T-helper 22 cell (primary cell): Measurements from ENCODE around the gene METTL18.
"Not testable (repeated sequence)": the region's sequence is repeated elsewhere in the genome, so short reads cannot be mapped to it uniquely, and the experiment has no call there.

Experiments used
- DNase-seq: peaks from one replicate; pipeline ENCODE4 v3.0.0-alpha.2; 2020; ENCODE audit warnings: low read depth

Gene METTL18

DNA sequence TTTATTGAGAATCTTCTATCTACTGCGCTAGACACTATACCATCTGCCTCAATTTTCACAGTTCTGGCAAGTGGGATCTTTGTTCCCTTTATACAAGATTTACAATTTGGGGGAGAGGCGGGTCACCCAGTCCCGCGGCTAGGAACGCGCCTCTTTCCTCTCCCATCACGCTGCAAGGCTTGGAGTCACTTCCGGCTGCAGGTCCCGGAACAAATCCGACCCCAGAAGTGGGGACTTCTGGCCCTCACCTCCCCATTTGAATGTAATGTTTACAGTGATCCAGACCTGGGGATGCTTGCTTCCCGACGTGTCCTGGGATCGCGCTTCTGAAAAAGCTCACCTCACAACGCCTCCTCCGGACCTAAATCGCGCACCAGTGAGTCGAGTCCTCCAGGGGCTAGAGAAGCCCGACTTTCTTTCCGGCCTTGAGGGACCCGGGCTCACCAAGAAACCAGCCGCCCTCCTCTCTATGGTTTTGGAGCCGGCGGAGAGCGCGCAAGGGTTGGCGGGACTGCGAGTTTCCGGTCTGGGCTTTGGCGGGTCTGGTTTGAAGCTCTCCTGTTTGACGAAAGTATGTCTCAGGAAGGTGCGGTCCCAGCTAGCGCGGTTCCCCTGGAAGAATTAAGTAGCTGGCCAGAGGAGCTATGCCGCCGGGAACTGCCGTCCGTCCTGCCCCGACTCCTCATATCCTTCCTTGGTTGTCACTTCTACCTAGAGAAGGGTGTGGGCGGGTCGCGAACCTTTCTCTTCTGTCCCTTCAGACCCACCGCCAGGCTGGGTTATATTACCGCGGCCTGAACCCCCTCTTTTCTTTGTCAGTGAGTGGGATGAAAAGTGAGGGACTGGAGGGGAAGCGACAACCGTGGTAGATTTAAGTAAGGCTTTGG is at the start of gene METTL18:
METTL18 (minus strand) TSS at position 378 of the 887 bp plus-strand sequence. CDS start 1,212 bp downstream, outside the sequence.
- DNase-seq, result peak; percentile 81

DNA sequence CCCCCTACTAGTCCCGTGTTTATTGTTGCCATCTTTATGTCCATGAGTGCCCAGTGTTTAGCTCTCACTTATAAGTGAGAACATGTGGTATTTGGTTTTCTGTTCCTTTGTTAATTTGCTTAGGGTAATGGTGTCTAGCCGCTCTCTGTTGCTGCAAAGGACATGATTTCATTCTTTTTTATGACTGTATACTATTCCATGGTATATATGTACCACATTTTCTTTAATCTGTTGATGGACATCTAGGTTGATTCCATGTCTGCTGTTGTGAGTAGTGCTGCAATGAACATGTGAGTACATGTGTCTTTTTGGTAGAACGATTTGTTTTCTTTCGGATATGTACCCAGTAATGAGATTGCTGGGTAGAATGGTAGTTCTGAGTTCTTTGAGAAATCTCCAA is 44.2 kb upstream of the METTL18 start:
- DNase-seq, result no peak

DNA sequence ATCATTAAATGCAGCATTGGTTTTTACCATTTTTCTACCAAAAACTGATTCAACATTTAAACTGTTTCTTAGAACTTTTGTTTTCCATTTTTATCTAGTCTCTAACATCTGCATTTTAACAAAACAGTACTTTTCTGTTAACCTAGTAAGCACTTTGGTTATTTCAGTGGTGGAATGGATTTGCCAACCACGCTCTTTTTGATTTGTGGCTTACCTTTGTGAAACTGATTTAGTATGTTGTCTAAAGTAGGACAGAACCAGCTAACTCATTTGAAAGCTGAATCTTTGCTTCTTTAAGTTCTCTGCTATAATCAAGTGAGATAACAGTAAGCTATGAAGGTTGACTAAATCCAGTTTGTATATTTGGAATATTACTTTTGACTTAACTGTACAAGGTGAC is 41.5 kb upstream of the METTL18 start:
- no peak for DNase-seq

DNA sequence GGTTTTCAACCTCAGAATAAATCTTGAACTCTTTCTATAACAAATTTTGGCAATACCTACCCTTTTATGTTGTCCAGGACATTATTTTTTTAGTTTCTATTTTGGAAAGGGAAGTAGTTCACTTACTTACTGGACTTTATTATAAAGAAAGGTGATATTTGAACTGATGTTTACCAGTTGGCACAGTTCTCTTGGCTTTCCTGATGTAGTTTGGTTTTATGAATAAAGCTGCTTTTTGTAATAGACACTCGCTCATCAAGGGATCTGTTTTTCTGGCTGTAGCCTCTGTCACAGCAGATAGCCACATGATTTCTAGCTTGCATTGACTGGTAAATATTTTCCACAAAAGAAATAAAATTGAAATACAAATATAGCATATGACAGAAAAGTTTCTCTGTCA is 40.9 kb upstream of the METTL18 start:
- no peak for DNase-seq

DNA sequence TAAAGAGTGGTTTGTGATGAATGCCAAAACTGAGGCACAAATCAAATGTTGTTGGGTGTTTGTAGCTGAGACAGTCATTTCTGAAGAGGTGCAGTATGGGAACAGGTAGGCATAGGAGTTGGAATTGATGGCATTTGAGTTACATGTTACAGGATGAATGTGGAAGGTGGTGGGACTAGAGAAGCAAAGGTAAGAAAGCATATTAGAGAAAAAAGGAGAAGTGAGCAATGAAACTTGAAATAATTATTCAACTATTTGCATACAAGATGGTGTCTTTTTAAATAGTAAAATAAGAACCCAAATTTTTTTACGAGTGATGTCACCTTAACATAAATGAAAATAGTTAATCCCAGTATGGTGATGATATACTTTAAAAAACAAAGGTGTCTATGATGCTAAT is 40.2 kb upstream of the METTL18 start:
- DNase-seq, result no peak

DNA sequence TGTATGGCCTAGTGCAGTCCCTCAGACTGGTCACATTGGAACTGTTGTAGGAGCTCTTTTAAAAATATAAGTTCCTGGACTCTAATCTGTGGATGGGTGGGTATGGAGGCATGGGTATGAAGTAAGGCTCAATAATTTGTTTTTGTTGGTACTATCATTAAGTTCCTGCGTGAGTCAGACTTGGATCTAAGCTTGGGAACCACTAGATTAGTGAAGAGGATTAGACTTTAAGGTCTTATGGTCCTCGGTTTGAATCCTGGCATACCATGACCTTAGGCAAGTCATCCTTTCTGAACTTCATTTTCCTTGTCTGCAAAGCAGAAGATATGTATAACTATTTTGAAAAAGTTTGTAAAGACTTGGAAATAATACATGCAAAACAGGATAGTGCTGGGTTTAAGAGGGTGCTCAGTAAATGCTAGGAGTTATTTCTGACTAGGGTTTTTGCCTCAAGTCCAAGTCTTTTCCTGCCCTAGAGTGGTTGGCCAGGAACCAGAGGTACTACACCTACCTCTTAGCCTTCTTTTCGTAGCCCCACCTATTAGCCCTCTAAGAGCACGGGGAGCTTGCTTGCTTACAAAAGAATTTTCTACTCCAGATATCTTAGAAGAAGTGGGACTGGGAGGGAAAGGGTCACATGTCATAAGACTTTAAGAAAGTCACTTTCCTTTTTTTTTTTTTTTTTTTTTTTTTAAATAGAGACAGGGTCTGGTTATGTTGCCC is 38.6 kb upstream of the METTL18 start:
- DNase-seq, result no peak

DNA sequence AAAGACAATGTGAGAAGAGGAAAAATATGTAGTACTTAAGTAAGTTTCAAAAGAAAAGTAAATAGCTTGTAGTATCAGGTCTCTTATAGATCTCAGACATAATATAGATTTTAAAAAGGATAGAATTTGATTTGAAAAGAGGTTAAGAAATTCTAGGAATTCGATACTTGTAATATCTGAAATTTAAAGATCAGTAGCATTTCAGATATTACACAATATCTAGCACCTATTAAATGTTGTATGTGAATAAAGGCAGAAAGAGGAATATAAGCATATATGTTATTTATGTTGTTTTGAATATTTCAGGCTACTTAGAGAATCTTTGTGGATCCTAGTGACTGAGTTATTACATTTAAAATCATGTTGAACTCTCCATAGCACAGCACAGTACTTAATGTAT is 35.0 kb upstream of the METTL18 start:
- no peak for DNase-seq

DNA sequence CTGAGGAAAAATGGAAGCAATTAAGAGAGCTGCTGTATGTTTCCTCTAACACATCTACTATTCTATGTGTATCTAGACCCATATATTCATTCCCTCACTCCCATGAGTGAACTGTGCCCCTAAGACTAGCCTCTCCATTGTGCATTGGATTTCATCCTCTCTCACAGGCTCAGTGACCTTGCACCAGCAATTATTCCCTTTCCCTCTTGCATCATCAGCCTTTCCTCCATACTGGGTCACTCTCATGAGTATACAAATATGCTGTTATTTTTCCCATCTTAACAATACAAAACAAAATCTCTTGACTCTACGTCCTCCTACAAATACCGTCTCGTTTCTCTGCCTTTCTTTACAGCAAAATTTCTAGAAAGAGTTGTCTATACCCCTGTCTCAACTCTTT is 29.4 kb upstream of the METTL18 start:
- DNase-seq, result no peak

DNA sequence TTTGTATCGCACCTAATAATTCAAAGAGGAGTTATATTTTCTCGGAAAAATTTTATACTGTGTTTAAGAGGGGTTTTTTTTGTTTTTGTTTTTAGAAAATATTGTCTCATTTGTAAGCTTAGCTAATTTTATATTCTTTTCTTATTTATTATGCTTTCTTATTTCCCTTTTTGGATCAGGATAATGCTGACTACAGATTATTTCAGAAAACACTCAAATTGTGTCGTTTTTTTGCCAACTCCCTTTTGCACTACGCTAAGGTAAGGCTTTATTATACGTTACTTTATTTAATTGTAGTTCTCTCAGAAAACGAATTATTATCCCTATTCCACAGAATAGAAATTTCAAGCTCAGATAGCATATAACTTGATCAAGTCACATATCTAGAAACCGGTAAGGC is 26.8 kb upstream of the METTL18 start:
- no peak for DNase-seq

DNA sequence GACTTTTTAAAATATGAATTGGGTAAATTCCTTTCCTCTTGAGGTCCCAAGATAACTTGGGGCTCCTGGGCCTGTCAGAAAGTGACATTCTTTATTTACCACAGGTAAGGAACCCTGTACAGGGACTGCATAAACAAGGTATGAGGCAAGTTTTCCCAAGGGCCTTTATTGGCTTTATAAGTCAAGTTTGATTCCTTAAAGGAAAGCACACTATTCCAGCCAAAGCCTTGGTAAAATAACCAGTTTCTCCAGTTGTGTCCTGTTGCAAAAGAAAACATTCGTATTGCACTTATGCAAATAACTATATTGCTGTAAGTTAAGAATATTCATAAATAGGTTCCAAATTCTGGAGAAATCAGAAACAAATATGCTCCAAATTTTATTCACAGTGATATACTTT is 21.9 kb upstream of the METTL18 start:
- no peak for DNase-seq

DNA sequence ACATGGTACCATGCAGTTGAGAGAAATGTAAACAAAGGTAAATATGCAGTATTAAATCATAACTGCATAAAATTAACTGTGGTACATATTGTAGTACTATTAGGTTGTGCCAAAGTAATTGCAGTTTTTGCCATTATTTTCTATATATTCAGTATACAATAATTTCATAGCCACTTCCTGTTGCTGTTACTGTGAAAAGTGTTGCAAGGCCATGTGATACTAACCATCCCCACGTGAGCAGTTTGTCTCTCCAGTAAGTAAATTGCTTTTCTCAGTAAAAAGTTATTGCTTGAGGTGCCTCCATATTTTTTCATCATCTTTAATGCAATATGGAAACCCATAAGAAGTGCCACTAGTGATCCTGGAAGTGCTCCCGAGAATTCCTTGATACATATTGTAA is 19.6 kb upstream of the METTL18 start:
- no peak for DNase-seq

DNA sequence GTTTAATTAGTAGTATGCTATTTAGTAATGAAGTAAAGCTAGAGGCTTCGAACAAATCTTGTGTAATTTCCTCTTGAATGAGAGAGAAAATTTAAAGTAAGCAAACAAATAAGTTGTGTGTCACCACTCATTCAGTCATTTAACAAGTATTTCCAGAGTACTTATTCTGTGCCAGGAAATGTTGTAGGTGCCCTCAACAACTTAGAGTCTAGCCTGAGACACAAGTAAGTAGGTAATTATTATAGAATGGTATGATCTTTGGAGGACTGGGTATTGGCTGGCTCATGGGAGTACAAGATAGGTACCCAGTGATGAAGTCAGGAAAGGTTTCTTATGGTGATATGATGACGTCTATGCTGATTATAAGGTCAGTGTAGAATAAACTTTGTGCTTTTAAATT is 17.4 kb upstream of the METTL18 start:
- DNase-seq, result no peak

DNA sequence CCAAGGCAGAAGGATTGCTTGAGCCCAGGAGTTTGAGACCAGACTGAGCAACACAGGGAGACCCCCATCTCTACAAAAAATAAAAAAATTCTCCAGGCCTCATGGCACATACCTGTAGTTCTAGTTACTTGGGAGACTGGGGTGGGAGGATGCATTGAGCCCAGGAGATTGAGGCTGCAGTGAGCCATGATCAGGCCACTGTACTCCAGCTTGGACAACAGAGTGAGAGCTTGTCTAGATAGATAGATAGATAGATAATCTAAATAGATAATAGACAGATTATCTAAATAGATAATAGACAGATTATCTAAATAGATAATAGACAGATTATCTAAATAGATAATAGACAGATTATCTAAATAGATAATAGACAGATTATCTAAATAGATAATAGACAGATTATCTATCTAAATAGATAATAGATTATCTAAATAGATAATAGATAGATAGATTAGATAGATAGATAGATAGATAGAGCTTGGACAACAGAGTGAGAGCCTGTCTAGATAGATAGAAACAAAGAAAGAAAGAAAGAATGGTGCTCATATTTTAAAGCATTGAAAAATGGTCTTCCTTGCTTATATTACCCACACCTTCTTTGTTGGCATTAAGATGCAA is 16.8 kb upstream of the METTL18 start:
- not testable (repeated sequence) for DNase-seq

DNA sequence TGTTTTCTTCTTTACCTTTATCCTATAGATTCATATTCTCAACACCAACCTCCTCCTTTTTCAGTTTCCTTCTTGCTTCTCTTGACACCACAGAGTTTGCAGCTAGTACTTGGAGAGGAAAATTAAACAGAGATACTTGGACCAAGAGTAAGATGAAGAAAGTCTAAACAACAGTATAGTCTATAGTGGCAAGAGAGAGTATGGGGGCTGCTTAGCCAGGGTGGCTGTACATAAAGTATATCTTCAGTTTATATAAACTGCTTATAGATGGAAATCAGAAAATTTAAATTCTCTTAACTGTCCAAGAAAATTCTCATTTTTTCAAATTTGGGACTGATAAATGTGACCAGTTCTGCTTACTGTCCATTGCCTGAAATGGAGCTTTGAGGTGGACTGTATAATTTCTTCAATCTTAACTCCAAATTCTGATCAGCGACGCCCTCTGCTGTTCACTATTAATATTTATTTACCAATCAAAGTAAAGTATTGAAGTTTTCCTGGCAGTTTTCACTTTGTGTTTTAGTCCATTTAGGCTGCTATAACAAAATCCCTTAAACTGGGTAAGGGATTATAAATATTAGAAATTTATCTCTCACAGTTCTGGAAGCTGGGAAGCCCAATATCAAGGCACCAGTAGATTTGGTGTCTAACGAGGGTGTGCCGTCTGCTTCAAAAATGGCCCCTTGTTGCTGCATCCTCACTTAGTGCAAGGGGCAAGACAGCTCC is 14.8 kb upstream of the METTL18 start:
- no peak for DNase-seq

DNA sequence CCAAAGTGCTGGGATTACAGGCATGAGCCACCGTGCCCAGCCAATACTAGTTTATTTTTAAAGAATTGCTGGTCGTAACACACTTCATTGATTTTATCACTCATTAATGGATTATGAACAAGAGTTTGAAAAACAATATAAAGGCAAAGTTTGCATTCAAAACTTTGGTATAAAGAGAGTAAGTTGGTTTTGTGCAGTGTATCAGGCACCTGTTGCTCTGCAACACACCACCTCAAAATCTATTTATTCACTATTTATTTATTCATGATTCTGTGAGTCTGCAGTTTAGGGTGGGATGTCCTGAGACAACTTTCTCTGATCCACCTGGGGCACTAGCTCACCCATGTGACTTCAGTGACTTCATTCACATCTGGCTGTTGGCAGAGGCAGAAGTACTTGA is 10.2 kb upstream of the METTL18 start:
- DNase-seq, result no peak

DNA sequence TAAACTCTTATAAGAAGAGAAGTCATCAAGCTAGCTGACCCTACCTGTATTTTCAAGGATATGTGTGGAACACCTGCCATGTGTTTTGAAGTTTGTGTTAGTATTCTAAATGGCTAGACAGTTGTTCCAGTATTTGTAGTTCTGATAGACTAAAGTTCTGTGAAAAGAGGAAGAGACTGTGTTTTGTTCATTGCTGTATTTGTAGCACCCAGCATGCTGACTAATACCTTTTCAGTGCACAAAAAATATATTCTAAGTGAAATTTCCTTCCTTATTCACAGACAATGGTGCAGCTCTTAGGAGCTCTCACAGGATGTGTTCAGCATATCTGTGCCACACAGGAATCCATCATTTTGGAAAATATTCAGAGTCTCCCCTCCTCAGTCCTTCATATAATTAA is 8.2 kb upstream of the METTL18 start:
- DNase-seq, result no peak

DNA sequence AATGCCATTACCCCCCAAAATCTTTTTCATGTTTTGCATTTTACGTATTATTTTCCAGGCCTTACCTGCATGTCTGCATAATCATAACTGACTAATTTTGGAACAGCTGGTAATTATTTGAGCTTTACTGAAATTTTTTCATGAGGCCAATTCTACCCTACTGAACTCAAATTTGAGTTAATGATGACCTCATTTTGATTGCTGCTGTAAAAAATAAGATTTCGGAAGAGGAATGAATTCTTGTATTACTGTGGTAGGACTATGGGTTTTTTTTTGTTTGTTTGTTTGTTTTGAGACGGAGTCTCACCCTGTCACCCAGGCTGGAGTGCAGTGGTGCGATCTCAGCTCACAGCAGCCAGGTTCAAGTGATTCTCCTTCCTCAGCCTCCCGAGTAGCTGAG is 2.6 kb upstream of the METTL18 start:
- DNase-seq, result no peak

DNA sequence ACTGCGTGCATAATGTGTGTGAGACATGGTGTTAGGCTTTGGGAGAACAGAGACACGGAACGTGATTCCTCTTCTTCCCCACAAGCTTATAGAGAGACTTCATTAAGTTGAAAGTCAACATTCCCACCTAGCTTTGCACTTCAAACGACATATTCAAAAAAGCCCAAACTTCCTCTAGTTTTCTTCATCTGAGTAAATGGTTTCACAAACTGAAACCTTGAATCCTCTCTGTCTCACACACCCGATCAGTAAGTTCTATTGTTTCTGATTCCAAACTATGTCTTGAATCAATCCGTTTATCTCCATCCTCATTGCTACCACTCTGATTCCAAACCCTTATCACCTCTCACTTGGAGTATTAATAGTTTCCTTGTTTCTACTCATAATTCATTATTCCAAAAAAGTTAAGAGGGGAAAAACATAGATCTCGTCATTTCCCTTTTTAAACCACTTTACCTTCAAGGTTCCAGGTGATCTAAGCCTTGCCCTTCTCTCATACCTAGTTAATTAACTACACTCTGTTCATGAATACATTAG is 1.6 kb upstream of the METTL18 start:
- no peak for DNase-seq

DNA sequence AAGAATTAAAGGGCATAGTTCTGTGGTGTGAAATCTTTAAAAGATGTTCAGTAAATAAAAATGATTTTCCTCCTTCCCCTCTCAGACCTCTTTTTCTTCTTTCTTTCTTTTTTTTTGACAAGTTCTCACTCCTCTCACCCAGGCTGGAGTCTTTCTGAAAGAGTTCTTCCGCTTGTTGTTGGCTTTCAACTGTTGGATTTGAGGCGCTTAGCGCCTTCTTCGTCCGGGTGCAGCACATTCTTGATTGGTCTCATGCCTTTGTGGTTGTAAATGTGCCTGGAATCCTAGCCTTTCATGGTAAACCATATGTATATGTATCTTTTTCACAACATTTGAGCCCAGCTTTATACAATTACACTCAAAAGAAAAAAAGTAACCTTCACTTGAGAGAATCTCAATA is 980 bp upstream of the METTL18 start:
- no peak for DNase-seq

DNA sequence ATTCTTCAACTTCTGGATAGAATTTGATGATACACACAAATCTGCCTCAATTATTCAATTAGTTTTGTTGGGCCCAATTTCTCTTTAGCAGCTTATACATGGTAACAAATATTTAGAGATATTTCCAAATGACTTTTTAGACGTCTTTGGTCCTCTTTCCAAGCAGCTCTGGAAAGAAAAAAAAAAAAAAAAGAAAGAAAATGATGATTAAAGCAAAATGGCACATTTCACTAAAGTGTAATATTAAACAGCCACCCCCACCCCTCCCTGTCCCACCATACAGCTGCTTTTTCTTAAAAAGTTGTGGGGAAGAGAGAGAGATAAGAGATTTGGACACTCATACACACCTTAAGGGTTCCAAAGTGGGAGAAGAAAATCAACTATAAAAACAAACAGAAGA is 977 bp downstream of the METTL18 start:
- DNase-seq, result no peak

DNA sequence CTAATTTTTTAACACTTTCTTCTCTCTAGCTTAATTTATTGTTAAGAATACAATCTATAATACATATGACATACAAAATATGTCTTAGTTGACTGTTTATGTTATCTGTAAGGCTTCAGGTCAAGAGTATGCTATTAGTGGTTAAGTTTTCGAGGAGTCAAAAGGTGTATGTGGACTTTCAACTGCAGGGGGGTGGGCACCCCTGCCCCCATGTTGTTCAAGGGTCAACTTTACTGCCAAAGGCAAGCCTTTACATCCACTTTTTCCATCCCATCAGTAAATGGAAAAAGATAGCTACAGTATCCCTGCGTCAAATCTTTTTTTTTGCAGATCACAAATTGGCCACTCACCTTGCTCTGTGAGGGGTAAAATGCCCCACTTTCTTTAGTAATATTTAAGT is 6.3 kb downstream of the METTL18 start:
- DNase-seq, result no peak

DNA sequence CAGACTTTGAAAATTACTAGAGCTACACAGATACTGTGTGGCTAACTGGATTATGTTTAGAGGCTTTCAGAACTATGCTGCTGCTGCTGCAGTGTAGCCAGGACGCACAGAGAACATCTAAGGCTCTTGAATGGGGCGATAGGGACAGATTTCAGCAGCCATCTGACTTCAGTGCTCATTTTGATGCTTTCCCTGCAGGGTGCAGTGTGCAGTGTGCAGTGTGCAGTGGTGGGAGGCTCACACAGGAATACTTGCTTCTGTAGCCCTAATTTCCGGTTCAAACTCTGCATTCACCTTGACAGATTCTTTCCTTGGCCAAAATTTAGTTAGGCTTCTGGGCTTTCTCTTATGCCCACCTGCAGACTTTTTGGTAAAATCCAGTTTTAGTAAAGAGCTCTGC is 7.7 kb downstream of the METTL18 start:
- no peak for DNase-seq
